K562 (cell line): ENCODE measurements around the gene CYB5RL. TPM values are rescaled to one million over a fixed set of nuclear protein-coding genes. Genes with fewer than 3 reads are reported as not detected.

Experiments used
- ATAC-seq: fragments of 200-7000 bp; cut with Tn5 transposase; 3 replicates; pipeline ENCODE4 v1.9.1; 2020; ENCODE audit warnings: moderate library complexity
- BruUV-seq: library from RNA; stranded (reverse); fragments of 400-500 nt; replicated peaks from 2 replicates; lab custom pipeline; 2021; lab: Mats Ljungman, UMichigan
- CTCF ChIA-PET: fragments of 300-600 bp; formaldehyde crosslinking; extraction: SDS; loops from one replicate; lab custom pipeline; 2021; ENCODE audit warnings: low intra/inter-chr PET ratio; lab: Yijun Ruan, JAX
- POLR2A ChIA-PET: fragments of 300-600, 350-650 bp; sonication (Branson Sonifier 250); formaldehyde crosslinking; extraction: SDS; loops from one replicate; lab custom pipeline; 2021; ENCODE audit warnings: antibody characterized with exemption, inconsistent platforms; lab: Yijun Ruan, JAX
- DNase-seq, 4 experiments: peaks; one replicate each; pipeline versions ENCODE4 v3.0.0 to v3.0.0-alpha.2; 2011 to 2018; ENCODE audit warnings: low spot score in 3 of 4, mixed read lengths in 3 of 4; ENCODE audit errors: extremely low read depth in 1 of 4
- FAIRE-seq: peaks from 2 replicates; lab custom pipeline; 2011; peaks lifted over from hg19 to GRCh38; lab: Jason Lieb, UNC
- H2AFZ ChIP-seq: 2 replicates; pipeline ENCODE4 v1.6.0; 2011; ENCODE audit warnings: low read depth, low read length, control low read depth, inconsistent platforms
- H3K27ac ChIP-seq: fragments of 200-600 bp; 3 replicates; pipeline ENCODE4 v1.8.0; 2011; ENCODE audit warnings: low read depth, mild to moderate bottlenecking, control low read depth, inconsistent platforms, low read length, moderate library complexity, mixed read lengths; ENCODE audit errors: extremely low read depth
- H3K27me3 ChIP-seq, 2 experiments: fragments of 300-600 bp in 1 of 2; 2 replicates in 1 of 2; 3 replicates in 1 of 2; pipeline versions ENCODE4 v1.6.0 to v1.8.0; 2011; ENCODE audit warnings: inconsistent platforms in 2 of 2, low read length in 2 of 2, mild to moderate bottlenecking in 1 of 2, mixed read lengths in 1 of 2, moderate library complexity in 1 of 2; ENCODE audit not compliant: control insufficient read depth in 2 of 2, insufficient read depth in 2 of 2
- H3K36me3 ChIP-seq: fragments of 300-600 bp; 3 replicates; pipeline ENCODE4 v1.8.0; 2011; ENCODE audit warnings: mild to moderate bottlenecking, low read length, inconsistent platforms; ENCODE audit not compliant: control insufficient read depth, insufficient read depth
- H3K4me1 ChIP-seq, 2 experiments: fragments of 200-600 bp in 1 of 2; replicated peaks in 1 of 2; 2 replicates in 1 of 2; 3 replicates in 1 of 2; pipeline versions ENCODE4 v1.5.1 to v1.8.0; 2011; ENCODE audit warnings: inconsistent platforms in 2 of 2, low read length in 2 of 2, mild to moderate bottlenecking in 1 of 2, mixed read lengths in 1 of 2, moderate library complexity in 1 of 2; ENCODE audit not compliant: control insufficient read depth in 2 of 2, insufficient read depth in 2 of 2
- H3K4me2 ChIP-seq: 2 replicates; pipeline ENCODE4 v1.6.1; 2011; ENCODE audit warnings: low read length, control low read depth, inconsistent platforms, mixed read lengths; ENCODE audit not compliant: insufficient read depth
- H3K4me3 ChIP-seq: fragments of 200-600 bp; sonication (generic), shearing (Covaris generic); 2 replicates; pipeline ENCODE4 v1.5.1; 2016; ENCODE audit warnings: control low read depth, inconsistent platforms
- H3K79me2 ChIP-seq: fragments of 200-600 bp; 3 replicates; pipeline ENCODE4 v1.8.0; 2011; ENCODE audit warnings: low read length, inconsistent platforms; ENCODE audit not compliant: control insufficient read depth, insufficient read depth
- H3K9ac ChIP-seq, 2 experiments: 2 replicates each; pipeline versions ENCODE4 v1.6.0 to v1.6.1; 2011; ENCODE audit warnings: low read depth in 2 of 2, low read length in 2 of 2, control low read depth in 1 of 2, inconsistent platforms in 1 of 2, mild to moderate bottlenecking in 1 of 2, mixed read lengths in 1 of 2; ENCODE audit not compliant: insufficient read depth in 1 of 2
- H3K9me1 ChIP-seq: one replicate; pipeline ENCODE4 v1.6.0; 2011; ENCODE audit warnings: inconsistent platforms, mild to moderate bottlenecking, low read length, moderate library complexity; ENCODE audit not compliant: control insufficient read depth, insufficient read depth
- H3K9me3 ChIP-seq: replicated peaks from 2 replicates; pipeline ENCODE4 v1.5.1; 2011; ENCODE audit warnings: low read depth, low read length, inconsistent platforms; ENCODE audit not compliant: control insufficient read depth, insufficient read depth
- H4K20me1 ChIP-seq: replicated peaks from 2 replicates; pipeline ENCODE4 v1.6.1; 2011; ENCODE audit warnings: low read length, inconsistent platforms, mixed read lengths; ENCODE audit not compliant: control insufficient read depth, insufficient read depth
- RBBP5 ChIP-seq: fragments of 200-600 bp; sonication (generic); IDR thresholded peaks from 2 replicates; pipeline ENCODE4 v1.6.1; 2012; ENCODE audit warnings: borderline replicate concordance, mild to moderate bottlenecking, low read length, control low read depth, inconsistent platforms; ENCODE audit not compliant: insufficient read depth, poor library complexity, severe bottlenecking
- SPI1 ChIP-seq: IDR thresholded peaks from 2 replicates; pipeline ENCODE4 v1.6.1; 2011; ENCODE audit warnings: low read depth, low read length, control low read depth, borderline replicate concordance
- ZNF398 ChIP-seq: fragments of 250-450 bp; sonication (Bioruptor Pico); IDR thresholded peaks from 2 replicates; pipeline ENCODE4 v1.8.0; 2021; ENCODE audit warnings: moderate library complexity, mild to moderate bottlenecking, inconsistent platforms
- ZNF449 ChIP-seq: fragments of 250-450 bp; sonication (Bioruptor Pico); IDR thresholded peaks from 2 replicates; pipeline ENCODE4 v1.8.0; 2022; ENCODE audit warnings: moderate library complexity, mild to moderate bottlenecking, inconsistent platforms
- ZNF717 ChIP-seq: fragments of 250-450 bp; sonication (Bioruptor Pico); IDR thresholded peaks from 2 replicates; pipeline ENCODE4 v1.5.0; 2021
- WGBS: fragments of 100-300 bp; shearing (Covaris generic); methylation state at CpG from one replicate; pipeline ENCODE4 v1.1.6; 2016; ENCODE audit warnings: low coverage, mixed read lengths; ENCODE audit not compliant: insufficient coverage; ENCODE audit errors: missing lambda C conversion rate; 5-methylcytosine and 5-hydroxymethylcytosine counted together
- in situ Hi-C: fragments of 300-500 bp; cut with MboI; formaldehyde crosslinking; loops from 4 replicates; pipeline ENCODE4 v1.15.0; 2018; ENCODE audit warnings: inconsistent platforms, mixed read lengths
- intact Hi-C: fragments of 100-400 bp; cut with micrococcal nuclease; formaldehyde crosslinking; loops from 2 replicates; pipeline ENCODE4 v1.14.2; 2022
- polyA plus RNA-seq, 8 experiments: library from polyadenylated mRNA; depleted of rRNA in 4 of 8; stranded (reverse) in 5 of 8; unstranded in 3 of 8; fragments of >200 nt; fragmentation: Nextera tagmentation in 2 of 8; fragmentation: Illumina TruSeq in 1 of 8; extraction: Ambion mirVana in 2 of 8; extraction: Trizol in 1 of 8; gene quantifications; 2 replicates each; pipeline versions ENCODE4 v1.2.1 to v1.2.3, GENCODE V29; 2011 to 2014; ENCODE audit warnings: inconsistent platforms in 1 of 8, missing spikeins in 1 of 8
- total RNA-seq, 7 experiments: library from RNA; depleted of rRNA in 6 of 7; stranded (reverse); fragments of >200 nt in 6 of 7; fragmentation: Illumina TruSeq in 2 of 7; extraction: Trizol in 2 of 7; gene quantifications; 2 replicates each; pipeline versions ENCODE4 v1.2.1 to v1.2.3, GENCODE V29; 2011 to 2021; ENCODE audit warnings: low replicate concordance in 1 of 7
- TF ChIP-seq, protein P1 (sequence below): fragments of 450-650 bp; IDR thresholded peaks from 2 replicates; pipeline ENCODE4 v1.6.1; 2017; ENCODE audit warnings: mild to moderate bottlenecking, moderate library complexity

Gene CYB5RL
- total and polyA plus RNA-seq, 9 of the 15 experiments (the other 6 are each of a cell fraction or from before 2014, with no cell fraction given): 7.9 to 18.0 (median 11.2) TPM

DNA sequence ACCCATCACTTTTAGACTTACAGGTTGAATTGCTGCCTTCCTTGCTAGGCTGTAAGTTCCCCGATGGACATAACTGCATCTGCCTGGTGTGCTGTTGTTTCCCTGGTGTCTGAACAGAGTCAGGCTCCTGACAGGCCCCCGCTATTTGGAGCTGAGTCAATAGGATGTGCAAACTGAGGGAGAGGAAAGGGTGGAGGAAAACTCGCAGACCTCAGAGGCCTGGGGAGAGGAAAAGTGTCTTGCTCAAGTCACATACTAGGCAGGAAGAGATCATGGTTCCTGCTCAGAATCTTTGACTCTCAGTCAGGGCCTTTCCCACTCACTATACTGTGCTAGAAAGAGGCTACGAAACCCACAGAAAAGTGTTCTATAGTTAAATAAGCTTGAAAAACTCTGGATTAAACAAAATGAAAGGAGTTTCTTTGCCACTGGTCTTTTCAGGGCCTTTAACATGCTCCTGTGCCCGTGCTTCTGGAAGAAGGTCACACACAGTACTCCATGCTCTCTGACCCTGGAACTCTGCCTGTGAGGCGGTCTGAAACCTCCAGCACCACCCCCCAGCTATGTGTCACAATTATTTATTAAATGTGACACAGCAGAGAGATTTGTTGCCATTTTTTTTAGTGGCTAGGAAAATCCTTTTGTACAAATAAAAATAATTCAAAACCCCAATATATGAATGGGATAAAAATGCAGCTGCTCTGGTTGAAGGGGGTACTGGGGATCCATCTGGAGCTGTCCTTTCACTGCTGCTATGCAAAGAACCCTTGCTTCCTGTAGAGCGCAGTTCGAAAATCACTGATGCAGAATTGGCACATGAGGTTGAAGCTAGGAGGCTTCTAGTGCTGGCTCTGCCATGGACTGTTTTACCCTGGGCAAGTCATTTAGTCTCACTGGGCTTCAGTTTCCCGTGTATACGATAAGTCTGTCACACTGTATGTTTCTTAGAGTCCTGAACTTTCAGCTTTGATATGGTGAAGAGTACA, 26.9 kb downstream of the CYB5RL start:
- 64% methylated on average over 10 of the region's 10 CpGs for WGBS
- intact Hi-C loops: no loop called here
- POLR2A ChIA-PET: interaction anchor here (0.6 to 3.4 kb wide), 6 partner anchors 10 to 480 kb away, joined by 3 to 15 read pairs (median 3); partner anchors contain the start of gene CDCP2
- DNase-seq: no peak
- Histone ChIP-seq H3K9me1 (no peaks in the 10 kb centered on the region), H3K9ac (peak overlapping the region in 1 of 2 experiments; percentile 8; a peak in 1 of 4 replicates), H3K4me2 (no peak overlapping the region), H3K36me3 (peaks cover 6% of the 10 kb centered on the region; the same call in 1 of the 3 replicates), H4K20me1 (no peaks in the 10 kb centered on the region), H3K9me3 (no peaks in the 10 kb centered on the region), H3K79me2 (no peaks in the 10 kb centered on the region), H3K4me1 (no peaks in the 10 kb centered on the region; a peak in 1 of 5 replicates), H3K4me3 (no peak overlapping the region), H2AFZ (no peak overlapping the region), H3K27ac (no peak overlapping the region), H3K27me3 (no peaks in the 10 kb centered on the region)
- CTCF ChIA-PET: no interaction called here
- no peak for ATAC-seq
- no peak for FAIRE-seq
- BruUV-seq: no TSS peak
- TF ChIP-seq, protein P1, sequence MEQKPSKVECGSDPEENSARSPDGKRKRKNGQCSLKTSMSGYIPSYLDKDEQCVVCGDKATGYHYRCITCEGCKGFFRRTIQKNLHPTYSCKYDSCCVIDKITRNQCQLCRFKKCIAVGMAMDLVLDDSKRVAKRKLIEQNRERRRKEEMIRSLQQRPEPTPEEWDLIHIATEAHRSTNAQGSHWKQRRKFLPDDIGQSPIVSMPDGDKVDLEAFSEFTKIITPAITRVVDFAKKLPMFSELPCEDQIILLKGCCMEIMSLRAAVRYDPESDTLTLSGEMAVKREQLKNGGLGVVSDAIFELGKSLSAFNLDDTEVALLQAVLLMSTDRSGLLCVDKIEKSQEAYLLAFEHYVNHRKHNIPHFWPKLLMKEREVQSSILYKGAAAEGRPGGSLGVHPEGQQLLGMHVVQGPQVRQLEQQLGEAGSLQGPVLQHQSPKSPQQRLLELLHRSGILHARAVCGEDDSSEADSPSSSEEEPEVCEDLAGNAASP: no peak
- TF ChIP-seq SPI1: no peak
- TF ChIP-seq ZNF449: no peak
- no peak for TF ChIP-seq ZNF398
- TF ChIP-seq ZNF717 (CRISPR knock-in tag): no peak
- TF ChIP-seq RBBP5: no peak
- in situ Hi-C loops: no loop called here
